Left lung (tissue), 10 donors: ENCODE results near the gene OR8D2. TPM values are rescaled to one million over a fixed set of nuclear protein-coding genes. Genes with fewer than 3 reads are reported as not detected.
"Not testable (repeated sequence)": the region's sequence is repeated elsewhere in the genome, so short reads cannot be mapped to it uniquely, and the experiment has no call there.

Experiments used
- ATAC-seq: fragments of 200-7000 bp; cut with Tn5 transposase; one replicate; pipeline ENCODE4 v1.9.1; 2020; ENCODE audit warnings: moderate library complexity
- DNase-seq, 4 donors: peaks; one replicate each; pipeline ENCODE4 v3.0.0-alpha.2; 2013 to 2020
- H3K27ac ChIP-seq, 2 donors: fragments of 200-600 bp; sonication (generic) in 1 of 2; one replicate each; pipeline versions ENCODE4 v1.5.0 to v1.8.0; 2020 to 2021
- H3K27me3 ChIP-seq, 2 donors: fragments of 200-600 bp; sonication (generic) in 1 of 2; one replicate each; pipeline versions ENCODE4 v1.5.0 to v1.8.0; 2020 to 2021
- H3K36me3 ChIP-seq, 2 donors: fragments of 200-600 bp; sonication (generic) in 1 of 2; one replicate each; pipeline versions ENCODE4 v1.5.0 to v1.8.0; 2020 to 2021
- H3K4me1 ChIP-seq, 2 donors: fragments of 200-600 bp; one replicate each; pipeline ENCODE4 v1.8.0; 2021
- H3K4me3 ChIP-seq, 2 donors: fragments of 200-600 bp; sonication (generic) in 1 of 2; one replicate each; pipeline versions ENCODE4 v1.5.0 to v1.8.0; 2020 to 2021; ENCODE audit warnings: mild to moderate bottlenecking in 1 of 2
- H3K9me3 ChIP-seq, 2 donors: fragments of 200-600 bp; sonication (generic) in 1 of 2; one replicate each; pipeline versions ENCODE4 v1.5.0 to v1.8.0; 2020 to 2021
- intact Hi-C, 2 donors: fragments of 100-400 bp; cut with DNase I; formaldehyde crosslinking; loops; one replicate each; pipeline versions ENCODE4 v1.11.2 to v1.14.2; 2022
- polyA plus RNA-seq, 6 donors: library from polyadenylated mRNA; unstranded; fragments of 120-200 nt; gene quantifications; one replicate each; pipeline ENCODE4 v1.2.1, GENCODE V29; 2013; ENCODE audit not compliant: insufficient read length in 6 of 6
- total RNA-seq, 2 donors: library from RNA; stranded (reverse); fragmentation: NEBNext Ultra II Directional; extraction: Animal tissue kit (Norgen Biotek cat#: 25700); gene quantifications; one replicate each; pipeline ENCODE4 v1.2.1, GENCODE V29; 2021
- TF ChIP-seq, protein P1 (sequence below), 2 donors: fragments of 200-600 bp; sonication (generic) in 1 of 2; IDR thresholded peaks; one replicate each; pipeline versions ENCODE4 v1.5.0 to v1.8.0; 2021; ENCODE audit warnings: antibody characterized with exemption in 2 of 2
- donor health status: DM: no; HTN: yes; CAD: no.
- donor health status: DM: no; HTN: no; CAD: no.

The OR8D2 gene
- total and polyA plus RNA-seq, 8 donors, result not detected

DNA sequence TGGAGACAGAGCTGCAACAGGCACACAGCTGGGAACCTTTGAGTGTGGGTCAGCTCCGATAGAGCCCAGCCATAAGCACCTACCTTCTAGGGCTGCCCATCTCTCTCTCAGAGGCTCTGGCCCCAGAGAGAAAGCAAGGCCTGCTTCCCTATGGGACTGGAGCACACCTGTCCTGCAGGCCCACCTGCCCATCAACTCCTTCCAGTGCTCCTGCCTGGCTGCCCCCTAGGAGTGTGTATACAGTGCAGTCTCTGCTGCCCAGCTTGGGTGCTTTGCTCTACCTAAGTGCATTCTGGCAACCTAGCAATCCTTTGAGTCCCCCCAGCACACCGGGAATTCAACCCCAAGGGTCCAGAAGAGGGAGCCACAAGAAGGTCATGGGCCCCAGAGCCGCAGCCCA, 42.8 kb downstream of the OR8D2 start:
- H3K27ac ChIP-seq, result no peak overlapping the region
- TF ChIP-seq, protein P1, sequence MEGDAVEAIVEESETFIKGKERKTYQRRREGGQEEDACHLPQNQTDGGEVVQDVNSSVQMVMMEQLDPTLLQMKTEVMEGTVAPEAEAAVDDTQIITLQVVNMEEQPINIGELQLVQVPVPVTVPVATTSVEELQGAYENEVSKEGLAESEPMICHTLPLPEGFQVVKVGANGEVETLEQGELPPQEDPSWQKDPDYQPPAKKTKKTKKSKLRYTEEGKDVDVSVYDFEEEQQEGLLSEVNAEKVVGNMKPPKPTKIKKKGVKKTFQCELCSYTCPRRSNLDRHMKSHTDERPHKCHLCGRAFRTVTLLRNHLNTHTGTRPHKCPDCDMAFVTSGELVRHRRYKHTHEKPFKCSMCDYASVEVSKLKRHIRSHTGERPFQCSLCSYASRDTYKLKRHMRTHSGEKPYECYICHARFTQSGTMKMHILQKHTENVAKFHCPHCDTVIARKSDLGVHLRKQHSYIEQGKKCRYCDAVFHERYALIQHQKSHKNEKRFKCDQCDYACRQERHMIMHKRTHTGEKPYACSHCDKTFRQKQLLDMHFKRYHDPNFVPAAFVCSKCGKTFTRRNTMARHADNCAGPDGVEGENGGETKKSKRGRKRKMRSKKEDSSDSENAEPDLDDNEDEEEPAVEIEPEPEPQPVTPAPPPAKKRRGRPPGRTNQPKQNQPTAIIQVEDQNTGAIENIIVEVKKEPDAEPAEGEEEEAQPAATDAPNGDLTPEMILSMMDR (IDR thresholded peaks at IDR 0.05), result no peak
- no peaks in the 10 kb centered on the region for H3K4me1 ChIP-seq
- no peaks in the 10 kb centered on the region for H3K27me3 ChIP-seq
- no peaks in the 10 kb centered on the region for H3K36me3 ChIP-seq
- ATAC-seq (no peak), DNase-seq (no peak)
- peaks cover 0 to 4% of the 10 kb centered on the region in 2 donors for H3K9me3 ChIP-seq
- no peak overlapping the region for H3K4me3 ChIP-seq
- intact Hi-C loops, result no loop called here

DNA sequence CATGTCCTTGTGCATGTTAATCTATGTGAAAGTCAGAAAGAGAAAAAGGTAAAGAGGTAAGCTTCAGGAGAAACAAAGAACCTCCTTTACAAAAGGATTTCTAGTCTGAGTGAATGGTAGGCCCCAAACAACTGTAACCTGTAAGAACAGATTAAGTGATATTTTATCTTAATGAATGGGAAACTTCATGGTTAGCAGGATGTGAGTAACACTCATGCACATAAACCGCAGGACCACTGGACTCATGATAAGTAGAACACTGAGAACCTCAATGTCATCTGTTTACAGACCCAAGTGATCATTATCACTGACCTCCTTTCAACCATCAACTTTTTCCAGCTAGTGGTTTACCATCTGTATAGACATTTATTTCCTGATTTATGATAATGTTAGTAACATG, 43.9 kb downstream of the OR8D2 start:
- H3K27me3 ChIP-seq, result no peaks in the 10 kb centered on the region
- TF ChIP-seq, protein P1 (IDR thresholded peaks at IDR 0.05), result no peak
- no peak overlapping the region for H3K4me3 ChIP-seq
- DNase-seq (no peak), ATAC-seq (peak; percentile 49)
- no peaks in the 10 kb centered on the region for H3K9me3 ChIP-seq
- intact Hi-C loops, result no loop called here
- H3K27ac ChIP-seq, result no peak overlapping the region
- no peaks in the 10 kb centered on the region for H3K36me3 ChIP-seq
- H3K4me1 ChIP-seq, result no peaks in the 10 kb centered on the region

- Histone ChIP-seq H3K36me3 (no peaks in the 10 kb centered on the region), H3K9me3 (no peaks in the 10 kb centered on the region), H3K4me3 (no peak overlapping the region), H3K27me3 (no peaks in the 10 kb centered on the region), H3K4me1 (no peaks in the 10 kb centered on the region), H3K27ac (no peak overlapping the region)
- ATAC-seq, result no peak
- intact Hi-C loops, result no loop called here
- no peak for DNase-seq
- TF ChIP-seq, protein P1 (IDR thresholded peaks at IDR 0.05), result no peak
Observed at GRCh38 chr11:124274000-124274399, 46.0 kb downstream of the OR8D2 start.

DNA sequence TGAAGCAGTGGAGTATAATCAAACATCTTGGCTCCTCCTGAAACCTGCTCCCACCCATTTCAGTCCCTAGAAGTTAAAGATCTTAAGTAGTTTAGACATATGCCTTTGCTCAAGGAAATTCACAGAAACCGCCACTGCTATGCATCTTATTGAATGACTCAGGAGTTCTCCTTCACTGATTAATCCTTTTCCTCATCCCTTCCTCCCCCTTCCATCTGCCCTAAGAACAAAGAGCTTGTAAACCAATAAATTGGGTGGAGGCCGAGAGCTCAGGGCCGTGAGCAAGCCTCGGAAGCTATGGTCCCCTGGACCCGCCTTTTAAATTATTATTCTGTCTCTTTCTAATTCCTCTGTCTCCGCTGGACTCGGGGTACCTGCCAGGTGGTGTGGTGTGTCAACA, 49.1 kb downstream of the OR8D2 start:
- H3K36me3 ChIP-seq, intact Hi-C loops, ATAC-seq, H3K4me1 ChIP-seq, H3K4me3 ChIP-seq, H3K27ac ChIP-seq, DNase-seq, H3K9me3 ChIP-seq, H3K27me3 ChIP-seq: not testable (repeated sequence)

Other genes with a start within 250 kb of the OR8D2 start
- 10 to 100 TPM; 33.7 to 43.5 TPM for gene VWA5A, start 204.7 kb downstream of the OR8D2 start, total RNA-seq
- gene VWA5A, start 204.7 kb downstream of the OR8D2 start, polyA plus RNA-seq, result 10 to 100 TPM; 13.7 to 18.1 (median 16.5) TPM
- gene OR10D3, start 136.9 kb downstream of the OR8D2 start, total RNA-seq, result not detected
- not detected for gene OR10D3, start 136.9 kb downstream of the OR8D2 start, polyA plus RNA-seq
- gene OR8G1, start 79.1 kb downstream of the OR8D2 start, total RNA-seq, result not detected
- under 1 TPM in 1 of 6 donors, not detected in 5; 0.04 TPM for gene OR8G1, start 79.1 kb downstream of the OR8D2 start, polyA plus RNA-seq
- not detected for gene OR8G5, start 63.8 kb downstream of the OR8D2 start, total RNA-seq
- not detected for gene OR8G5, start 63.8 kb downstream of the OR8D2 start, polyA plus RNA-seq
- gene OR8D1, start 6.2 kb downstream of the OR8D2 start, total RNA-seq, result not detected
- not detected for gene OR8D1, start 6.2 kb downstream of the OR8D2 start, polyA plus RNA-seq
- gene OR8B2, start 64.3 kb upstream of the OR8D2 start, total RNA-seq, result not detected
- gene OR8B2, start 64.3 kb upstream of the OR8D2 start, polyA plus RNA-seq, result not detected
- gene OR8B3, start 78.8 kb upstream of the OR8D2 start, total RNA-seq, result not detected
- gene OR8B3, start 78.8 kb upstream of the OR8D2 start, polyA plus RNA-seq, result not detected
- not detected for gene OR8B4, start 104.7 kb upstream of the OR8D2 start, total RNA-seq
- gene OR8B4, start 104.7 kb upstream of the OR8D2 start, polyA plus RNA-seq, result not detected
- gene OR8B8, start 125.5 kb upstream of the OR8D2 start, total RNA-seq, result not detected
- gene OR8B8, start 125.5 kb upstream of the OR8D2 start, polyA plus RNA-seq, result under 1 TPM in 1 of 6 donors, not detected in 5; 0.04 TPM
- not detected for gene OR8B12, start 223.5 kb upstream of the OR8D2 start, total RNA-seq
- not detected for gene OR8B12, start 223.5 kb upstream of the OR8D2 start, polyA plus RNA-seq
- not detected for gene OR8A1, start 249.8 kb upstream of the OR8D2 start, total RNA-seq
- under 1 TPM in 4 of 6 donors, not detected in 2; 0.03 to 0.04 (median 0.03) TPM for gene OR8A1, start 249.8 kb upstream of the OR8D2 start, polyA plus RNA-seq